NCI-H2196 treated with DMSO at 0.1 percent for 48 hours (cell line): ENCODE measurements around the gene IKZF2.
A peak's percentile ranks its signal among the peaks of the same experiment; 100 is the strongest.

Source experiments
- DNase-seq: peaks from one replicate; lab custom pipeline; 2025; ENCODE audit not compliant: unreplicated experiment; lab: John Stamatoyannopoulos, UW

Gene IKZF2

GRCh38 chr2:213101692-213102460, 49.5 kb downstream of the IKZF2 start:
- no peak for DNase-seq

GRCh38 chr2:213101109-213101508, 50.3 kb downstream of the IKZF2 start:
- DNase-seq = no peak

GRCh38 chr2:213098612-213099011, 52.8 kb downstream of the IKZF2 start:
- no peak for DNase-seq

- no peak for DNase-seq
Measured at GRCh38 chr2:213091765-213092164, 59.6 kb downstream of the IKZF2 start.

- DNase-seq = no peak
Measured at GRCh38 chr2:213090772-213091171, 60.6 kb downstream of the IKZF2 start.

GRCh38 chr2:213089438-213089837, 62.0 kb downstream of the IKZF2 start:
- no peak for DNase-seq

- DNase-seq = no peak
Measured at GRCh38 chr2:213087040-213087439, 64.4 kb downstream of the IKZF2 start.

- no peak for DNase-seq
Measured at GRCh38 chr2:213086571-213086970, 64.8 kb downstream of the IKZF2 start.

GRCh38 chr2:213086050-213086449, 65.4 kb downstream of the IKZF2 start:
- DNase-seq = no peak

GRCh38 chr2:213085538-213085937, 65.9 kb downstream of the IKZF2 start:
- no peak for DNase-seq

- DNase-seq = no peak
Measured at GRCh38 chr2:213084261-213084660, 67.2 kb downstream of the IKZF2 start.

- DNase-seq = no peak
Measured at GRCh38 chr2:213080969-213081617, 70.3 kb downstream of the IKZF2 start.

- DNase-seq = no peak
Measured at GRCh38 chr2:213079756-213080155, 71.7 kb downstream of the IKZF2 start.

GRCh38 chr2:213078686-213079085, 72.7 kb downstream of the IKZF2 start:
- DNase-seq = no peak

GRCh38 chr2:213069531-213069930, 81.9 kb downstream of the IKZF2 start:
- no peak for DNase-seq

GRCh38 chr2:213068676-213069359, 82.6 kb downstream of the IKZF2 start:
- DNase-seq = no peak

GRCh38 chr2:213067888-213068287, 83.5 kb downstream of the IKZF2 start:
- DNase-seq = no peak

- no peak for DNase-seq
Measured at GRCh38 chr2:213066443-213066743, 85.0 kb downstream of the IKZF2 start.

- peak; percentile 63 for DNase-seq
Measured at GRCh38 chr2:213065583-213066442, 85.6 kb downstream of the IKZF2 start.

- no peak for DNase-seq
Measured at GRCh38 chr2:213064099-213064498, 87.3 kb downstream of the IKZF2 start.

GRCh38 chr2:213057977-213058376, 93.4 kb downstream of the IKZF2 start:
- no peak for DNase-seq
